ENCODE data around the gene FHIT.

DNA sequence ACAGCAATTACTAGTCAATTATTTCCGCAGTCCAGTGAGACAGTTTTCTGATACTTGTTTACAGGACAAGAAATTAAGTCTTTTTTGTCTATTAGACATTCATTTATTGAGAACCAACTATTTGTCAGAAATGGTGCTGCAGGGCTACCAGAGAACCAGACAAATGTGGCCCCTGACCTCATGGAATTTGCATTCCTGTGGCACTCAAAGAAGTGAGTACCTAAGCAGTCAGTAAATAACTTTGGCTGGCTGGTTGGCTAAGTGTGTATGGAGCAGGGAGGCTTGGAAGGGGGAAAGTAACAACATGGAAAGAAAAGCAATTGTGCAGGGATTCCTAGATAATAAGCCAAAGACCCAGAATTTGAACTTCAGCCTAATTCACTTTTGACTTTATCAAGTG lies 1364.5 kb downstream of the FHIT start:
- TF ChIP-seq POLR2AphosphoS5 (IDR thresholded peaks at IDR 0.05; ENCODE audit: low read depth, low read length) (no peak), POLR2A (IDR thresholded peaks at IDR 0.05; ENCODE audit: low read depth, low read length) (no peak), TAF1 (IDR thresholded peaks at IDR 0.05; ENCODE audit: borderline replicate concordance, low read depth, low read length) (no peak)

Data from GM12892 (cell line).